Measurements from ENCODE around the gene GUCA1A.
"Not testable (repeated sequence)": the region's sequence is repeated elsewhere in the genome, so short reads cannot be mapped to it uniquely, and the experiment has no call there.

The GUCA1A gene

GRCh38 chr6:42162384-42162783, 10.8 kb upstream of the GUCA1A start:
- DNase-seq (ENCODE audit: low spot score) = no peak
- no peak for TF ChIP-seq CTCF (IDR thresholded peaks at IDR 0.05; ENCODE audit: borderline replicate concordance, control extremely low read depth, extremely low read depth, insufficient read depth, missing control alignments)
- in situ Hi-C loops (cut with MboI; ENCODE audit: low sequenced_read_pairs, unreplicated experiment) = no loop called here

DNA sequence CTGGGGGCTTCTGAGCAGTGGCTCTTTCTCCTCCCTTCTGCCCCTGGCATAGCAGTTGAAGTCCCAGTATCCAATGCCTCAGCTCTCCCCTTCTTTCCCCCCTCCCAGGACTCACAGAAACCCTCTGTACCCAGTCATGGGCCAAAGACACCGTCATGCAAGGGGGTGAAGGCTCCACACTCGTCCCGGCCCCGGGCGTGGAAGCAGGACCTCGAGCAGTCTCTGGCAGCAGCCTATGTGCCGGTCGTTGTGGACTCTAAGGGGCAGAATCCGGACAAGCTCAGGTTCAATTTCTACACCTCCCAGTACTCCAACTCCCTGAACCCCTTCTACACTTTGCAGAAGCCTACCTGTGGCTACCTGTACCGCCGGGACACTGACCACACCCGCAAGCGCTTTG, 10.4 kb upstream of the GUCA1A start:
- no peak for DNase-seq (ENCODE audit: low spot score)
- TF ChIP-seq CTCF (IDR thresholded peaks at IDR 0.05; ENCODE audit: borderline replicate concordance, control extremely low read depth, extremely low read depth, insufficient read depth, missing control alignments) = no peak
- in situ Hi-C loops (cut with MboI; ENCODE audit: low sequenced_read_pairs, unreplicated experiment) = no loop called here

DNA sequence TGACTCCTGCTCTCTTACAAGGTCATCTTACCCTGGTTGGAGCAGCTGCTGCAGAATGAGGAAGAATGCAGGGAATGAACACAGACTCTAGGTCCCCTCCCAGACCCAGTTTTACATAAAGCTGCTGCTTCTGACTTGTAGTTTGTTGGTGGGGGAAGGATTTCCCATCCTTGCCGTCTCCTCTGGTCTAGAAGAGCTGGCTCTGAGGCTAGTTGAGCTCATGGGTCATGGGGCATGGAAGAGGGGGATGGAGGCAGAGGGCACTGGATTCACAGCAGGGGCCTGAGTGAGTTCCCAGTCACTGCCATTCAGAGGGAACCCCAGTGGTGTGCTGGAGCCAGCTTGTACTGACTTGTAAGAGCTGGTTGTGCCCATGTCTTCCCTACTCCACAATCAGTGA, 9.2 kb upstream of the GUCA1A start:
- in situ Hi-C loops (cut with MboI; ENCODE audit: low sequenced_read_pairs, unreplicated experiment) = no loop called here
- no peak for TF ChIP-seq CTCF (IDR thresholded peaks at IDR 0.05; ENCODE audit: borderline replicate concordance, control extremely low read depth, extremely low read depth, insufficient read depth, missing control alignments)
- no peak for DNase-seq (ENCODE audit: low spot score)

DNA sequence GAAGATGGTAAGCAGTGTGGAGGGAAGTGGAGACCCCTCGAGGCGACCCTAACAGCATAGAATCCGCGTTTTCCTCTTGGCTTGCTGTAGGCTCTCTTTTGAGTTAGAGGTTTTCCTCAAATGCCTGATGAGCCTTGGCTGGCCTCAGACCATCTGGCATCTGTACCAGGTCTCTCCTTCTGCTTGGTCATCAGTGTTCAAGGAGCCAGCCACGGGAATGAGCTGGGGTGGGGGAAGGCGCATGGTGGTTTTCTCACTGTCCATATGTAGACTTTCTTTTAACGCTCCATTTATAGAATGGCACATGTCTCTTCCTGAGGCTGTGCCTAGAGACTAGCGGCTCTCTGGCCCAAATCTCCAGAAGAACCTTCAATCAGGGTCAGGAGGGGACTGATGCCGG, 8.1 kb upstream of the GUCA1A start:
- no peak for TF ChIP-seq CTCF (IDR thresholded peaks at IDR 0.05; ENCODE audit: borderline replicate concordance, control extremely low read depth, extremely low read depth, insufficient read depth, missing control alignments)
- DNase-seq (ENCODE audit: low spot score) = no peak
- in situ Hi-C loops (cut with MboI; ENCODE audit: low sequenced_read_pairs, unreplicated experiment) = no loop called here

DNA sequence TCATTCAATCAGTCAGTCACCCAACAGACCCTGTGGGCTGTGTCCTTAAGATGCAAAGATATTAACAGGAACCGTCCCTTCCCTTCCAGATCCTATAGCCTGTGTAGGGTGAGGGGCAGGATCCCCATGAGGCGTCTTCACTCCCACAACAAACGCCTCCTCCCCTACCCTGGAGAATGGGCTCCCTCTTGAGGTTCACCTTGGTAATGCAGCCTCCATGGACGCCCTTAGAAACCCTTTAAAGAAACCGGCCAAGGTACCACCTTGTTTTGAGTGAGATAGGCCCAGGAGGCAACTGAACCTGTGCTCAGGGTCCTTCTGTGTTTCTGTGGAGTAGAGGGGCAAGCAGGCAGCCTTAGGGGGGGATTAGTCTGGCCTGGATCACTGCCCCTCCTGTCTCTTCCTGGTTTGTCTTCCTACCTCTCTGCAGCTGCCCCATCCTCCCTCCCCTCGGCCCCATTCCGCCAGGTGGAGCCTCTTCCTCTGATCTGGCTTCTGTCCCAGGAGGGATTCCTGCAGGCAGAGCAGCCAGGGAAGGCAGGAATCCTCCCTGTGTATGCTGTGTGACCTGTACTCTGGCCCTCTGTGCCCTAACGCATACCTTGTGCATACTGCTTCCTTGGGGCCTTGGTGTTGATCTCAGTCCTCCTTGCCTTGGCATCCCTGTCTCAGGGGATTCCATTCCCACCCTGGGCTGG, 6.6 kb upstream of the GUCA1A start:
- TF ChIP-seq CTCF (IDR thresholded peaks at IDR 0.05; ENCODE audit: borderline replicate concordance, control extremely low read depth, extremely low read depth, insufficient read depth, missing control alignments) = peak; percentile 92
- peak; percentile 89 for DNase-seq (ENCODE audit: low spot score)
- in situ Hi-C loops (cut with MboI; ENCODE audit: low sequenced_read_pairs, unreplicated experiment) = no loop called here

- no peak for TF ChIP-seq CTCF (IDR thresholded peaks at IDR 0.05; ENCODE audit: borderline replicate concordance, control extremely low read depth, extremely low read depth, insufficient read depth, missing control alignments)
- in situ Hi-C loops (cut with MboI; ENCODE audit: low sequenced_read_pairs, unreplicated experiment) = no loop called here
- no peak for DNase-seq (ENCODE audit: low spot score)
These were observed 4.5 kb upstream of the GUCA1A start for GRCh38 chr6:42168650-42169049.

DNA sequence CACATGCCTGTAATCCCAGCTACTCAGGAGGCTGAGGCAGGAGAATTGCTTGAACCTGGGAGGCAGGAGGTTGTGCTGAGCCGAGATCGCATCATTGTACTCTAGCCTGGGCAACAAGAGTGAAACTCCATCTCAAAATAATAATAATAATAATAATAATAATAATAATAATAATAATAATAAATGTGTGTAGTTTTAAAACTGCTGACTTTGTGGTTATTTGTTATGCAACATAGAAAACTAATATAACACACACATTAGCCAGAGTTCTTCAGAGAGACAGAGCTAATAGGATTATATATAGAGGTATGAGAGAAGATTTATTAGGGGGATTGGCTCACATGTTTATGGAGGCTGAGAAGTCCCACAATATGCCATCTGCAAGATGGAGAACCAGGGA, 3.4 kb upstream of the GUCA1A start:
- in situ Hi-C loops (cut with MboI; ENCODE audit: low sequenced_read_pairs, unreplicated experiment) = not testable (repeated sequence)

More for the DNA sequence above, 3.4 kb upstream of the GUCA1A start:
- not testable (repeated sequence) for DNase-seq (ENCODE audit: low spot score)
